Stimulated activated naive B cell treated with anti-CD40 and anti-IgM and Interleukin-4, amounts not matched to agents 10 μg/mL and 1 μg/mL and 100 μg/mL, for 72 hours (primary cell): ENCODE results near the gene NFIX.
"Not testable (repeated sequence)": the region's sequence is repeated elsewhere in the genome, so short reads cannot be mapped to it uniquely, and the experiment has no call there.

Source experiments
- ATAC-seq, 2 donors: fragments of 150-1000 bp; cut with Tn5 transposase; replicated peaks; 2 replicates each; pipeline ENCODE4 v1.10.0; 2021; ENCODE audit warnings: moderate library complexity in 1 of 2
- DNase-seq: peaks from one replicate; pipeline ENCODE4 v3.0.0; 2021
- H3K27ac Mint-ChIP-seq: one replicate; pipeline ENCODE4 v1.8.0; 2022; ENCODE audit warnings: mild to moderate bottlenecking, mixed read lengths
- H3K27me3 Mint-ChIP-seq, 2 donors: one replicate each; pipeline ENCODE4 v1.8.0; 2022; ENCODE audit warnings: mixed read lengths in 2 of 2
- H3K36me3 Mint-ChIP-seq, 2 donors: one replicate each; pipeline ENCODE4 v1.8.0; 2022; ENCODE audit warnings: mixed read lengths in 2 of 2, mild to moderate bottlenecking in 1 of 2
- H3K4me1 Mint-ChIP-seq, 2 donors: one replicate each; pipeline ENCODE4 v1.8.0; 2022; ENCODE audit warnings: mixed read lengths in 2 of 2, mild to moderate bottlenecking in 1 of 2
- H3K4me3 Mint-ChIP-seq, 2 donors: one replicate each; pipeline ENCODE4 v1.8.0; 2022; ENCODE audit warnings: mild to moderate bottlenecking in 2 of 2, mixed read lengths in 2 of 2, moderate library complexity in 1 of 2
- H3K9me3 Mint-ChIP-seq, 2 donors: one replicate each; pipeline ENCODE4 v1.8.0; 2022; ENCODE audit warnings: mixed read lengths in 2 of 2, mild to moderate bottlenecking in 1 of 2

Gene NFIX

DNA sequence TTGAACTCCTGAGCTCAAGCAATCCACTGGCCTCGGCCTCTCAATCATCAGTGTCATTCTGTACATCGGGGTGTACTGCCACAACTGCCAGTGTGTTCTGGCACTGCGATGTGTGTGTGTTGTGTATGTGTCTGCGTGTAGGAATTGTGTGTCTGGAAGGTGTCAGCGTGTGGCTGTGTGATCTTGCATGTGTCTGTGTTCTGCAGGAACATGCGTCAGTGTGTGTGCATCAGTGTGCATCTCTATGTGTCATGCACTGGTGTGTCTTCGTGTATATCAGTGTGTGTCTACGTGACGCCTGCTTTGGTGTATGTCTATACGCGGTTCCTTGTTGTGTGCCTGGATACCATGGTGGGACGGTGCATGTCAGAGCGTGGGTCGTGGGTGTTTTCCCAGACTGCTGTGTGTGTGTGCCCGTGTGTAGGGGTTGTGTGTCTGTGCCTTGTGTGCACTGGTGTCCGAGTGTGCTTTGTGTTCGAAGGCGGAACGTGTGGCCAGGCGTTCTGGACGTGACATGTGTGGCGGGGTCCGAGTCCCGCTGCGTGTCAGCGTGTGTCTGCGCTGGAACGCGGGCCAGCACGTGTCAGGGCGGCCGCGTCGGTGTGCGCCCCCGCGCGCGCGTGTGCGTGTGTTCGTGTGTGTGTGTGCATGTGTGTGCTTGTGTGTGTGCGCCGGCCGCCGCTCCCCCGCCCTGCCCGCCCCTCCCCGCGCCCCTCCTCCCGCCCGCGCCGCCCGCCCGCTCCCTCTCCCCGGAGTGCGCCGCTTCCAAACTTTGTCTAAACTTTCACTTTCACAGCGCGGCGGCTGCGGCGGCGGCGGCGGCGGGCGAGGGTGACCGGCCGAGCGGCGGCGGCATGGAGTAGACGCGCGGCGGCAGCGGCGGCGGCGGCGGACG, at the start of gene NFIX:
Gene NFIX (plus strand): TSS at position 775 of the 895 bp plus-strand sequence. CDS start 363 bp downstream, outside the sequence.
- H3K27me3 Mint-ChIP-seq = peaks cover 12 to 32% of the 10 kb centered on the region in 2 donors
- H3K27ac Mint-ChIP-seq = peak within 1 kb of the TSS; percentile 60
- H3K4me1 Mint-ChIP-seq = peaks cover 10 to 13% of the 10 kb centered on the region in 2 donors
- peaks cover 0 to 3% of the 10 kb centered on the region in 2 donors for H3K36me3 Mint-ChIP-seq
- H3K4me3 Mint-ChIP-seq = peak within 1 kb of the TSS; percentile 87 to 90
- no peaks in the 10 kb centered on the region for H3K9me3 Mint-ChIP-seq
- DNase-seq = no peak
- ATAC-seq = peak; percentile 54 to 60

DNA sequence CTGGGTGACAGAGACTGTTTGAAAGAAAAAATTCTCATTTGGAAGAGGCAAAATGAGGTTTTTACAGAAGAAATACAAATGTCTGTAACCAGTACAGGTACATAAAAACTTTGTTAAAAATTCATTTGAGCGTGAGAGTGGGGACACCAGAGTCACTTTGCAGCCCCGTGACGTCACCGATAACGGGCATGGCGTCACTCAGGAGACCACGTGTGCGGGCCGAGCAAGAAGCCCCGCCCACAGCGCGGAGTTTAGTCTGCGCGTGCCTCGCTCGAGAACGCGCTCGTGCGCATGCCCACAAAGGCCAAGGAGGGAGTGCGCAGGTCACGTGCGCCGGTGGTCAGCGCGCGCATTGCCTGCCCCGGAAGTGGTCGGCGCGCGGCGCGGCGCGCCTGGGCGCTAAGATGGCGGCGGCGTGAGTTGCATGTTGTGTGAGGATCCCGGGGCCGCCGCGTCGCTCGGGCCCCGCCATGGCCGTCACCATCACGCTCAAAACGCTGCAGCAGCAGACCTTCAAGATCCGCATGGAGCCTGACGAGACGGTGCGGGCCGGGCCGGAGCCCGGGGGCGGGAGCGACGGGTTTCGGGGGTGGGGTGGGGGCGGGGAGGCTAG, 49.7 kb upstream of the NFIX start, which contains the start of gene RAD23A:
Gene RAD23A (plus strand): TSS at position 384 of the 613 bp plus-strand sequence. CDS start 87 bp downstream, at position 471.
- peak within 1 kb of the TSS; percentile 97 to 98 for H3K4me3 Mint-ChIP-seq
- peaks cover 0 to 1% of the 10 kb centered on the region in 2 donors for H3K9me3 Mint-ChIP-seq
- H3K27me3 Mint-ChIP-seq = no peaks in the 10 kb centered on the region
- peak within 1 kb of the TSS; percentile 99 for H3K27ac Mint-ChIP-seq
- peaks cover 61 to 74% of the 10 kb centered on the region in 2 donors for H3K36me3 Mint-ChIP-seq
- ATAC-seq (peak; percentile 80 to 86), DNase-seq (peak; percentile 96)
- H3K4me1 Mint-ChIP-seq = peaks cover 41 to 75% of the 10 kb centered on the region in 2 donors

DNA sequence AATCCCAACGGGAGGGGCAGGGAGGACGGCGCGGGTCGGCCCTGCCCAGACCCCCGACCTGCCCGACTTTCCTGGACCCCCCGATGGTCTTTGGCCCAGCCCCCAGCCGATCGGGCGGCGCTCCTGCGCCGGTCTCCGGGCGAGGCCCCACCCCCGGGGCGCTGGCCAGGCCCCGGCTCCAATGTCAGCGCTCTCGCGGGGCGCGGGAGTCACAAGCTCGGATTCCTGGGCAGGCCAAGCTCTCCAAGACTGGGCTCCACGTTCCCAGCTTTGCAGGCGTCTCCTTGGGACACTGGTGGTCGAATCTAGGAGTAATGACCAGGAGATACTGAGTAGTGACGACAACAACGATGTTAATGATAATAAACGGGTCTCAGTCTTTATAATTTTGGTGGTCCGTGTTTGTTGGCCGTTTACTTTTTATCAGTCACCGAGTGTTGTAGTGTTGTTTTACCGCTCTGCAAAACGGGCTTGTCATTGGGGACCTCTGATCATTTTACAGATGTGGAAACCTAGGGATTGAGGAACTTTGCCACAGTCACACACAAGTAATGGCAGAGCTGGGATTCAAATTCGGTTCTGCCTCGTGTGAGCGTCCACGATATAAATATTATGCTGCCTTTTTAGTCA, 49.1 kb upstream of the NFIX start:
- H3K27ac Mint-ChIP-seq = peak overlapping the region; percentile 99
- H3K9me3 Mint-ChIP-seq = peaks cover 0 to 1% of the 10 kb centered on the region in 2 donors
- ATAC-seq = peak; percentile 67 to 73
- DNase-seq = peak; percentile 48
- H3K27me3 Mint-ChIP-seq = no peaks in the 10 kb centered on the region
- peak overlapping the region; percentile 97 to 98 for H3K4me3 Mint-ChIP-seq
- peaks cover 60 to 73% of the 10 kb centered on the region in 2 donors for H3K36me3 Mint-ChIP-seq
- peaks cover 37 to 70% of the 10 kb centered on the region in 2 donors for H3K4me1 Mint-ChIP-seq

DNA sequence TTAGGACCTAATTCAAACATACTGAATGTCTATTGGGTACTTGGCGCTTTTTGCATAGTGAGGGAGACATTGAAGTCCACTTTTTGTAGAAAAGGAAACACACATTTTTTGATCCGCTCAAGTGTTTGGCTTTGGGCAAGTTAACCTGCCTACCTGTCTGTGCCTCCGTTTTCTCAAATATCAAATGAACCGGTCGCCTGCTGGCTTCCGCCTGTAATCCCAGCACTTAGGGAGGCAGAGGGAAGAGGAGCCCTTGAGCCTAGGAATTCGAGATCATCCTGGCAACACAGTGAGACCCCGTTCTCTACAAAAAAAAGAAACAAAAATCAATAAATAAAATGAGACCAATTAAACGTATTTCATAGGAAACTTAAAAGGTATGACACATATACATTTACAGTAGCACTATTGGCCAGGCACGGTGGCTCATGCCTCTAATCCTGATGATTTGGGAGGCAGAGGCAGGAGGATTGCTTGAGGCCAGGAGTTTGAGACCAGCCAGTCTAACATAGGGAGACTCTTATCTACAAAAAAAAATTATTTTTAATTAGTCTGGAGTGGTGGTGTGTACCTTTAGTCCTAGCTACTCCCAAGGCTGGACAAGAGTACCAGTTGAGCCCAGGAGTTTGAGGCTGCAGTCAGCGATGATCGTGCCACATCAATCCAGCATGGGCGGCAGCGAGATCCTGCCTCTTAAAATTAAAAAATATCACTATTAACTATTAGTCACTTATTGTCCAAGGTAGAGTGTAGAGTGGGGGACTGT, 48.4 kb upstream of the NFIX start:
- DNase-seq (no peak), ATAC-seq (no peak)
- Mint-ChIP-seq H3K36me3 (peaks cover 60 to 74% of the 10 kb centered on the region in 2 donors), H3K27me3 (no peaks in the 10 kb centered on the region), H3K4me1 (peaks cover 37 to 63% of the 10 kb centered on the region in 2 donors), H3K4me3 (peak overlapping the region; percentile 97 to 98), H3K9me3 (peaks cover 0 to 1% of the 10 kb centered on the region in 2 donors), H3K27ac (peak overlapping the region; percentile 99)

DNA sequence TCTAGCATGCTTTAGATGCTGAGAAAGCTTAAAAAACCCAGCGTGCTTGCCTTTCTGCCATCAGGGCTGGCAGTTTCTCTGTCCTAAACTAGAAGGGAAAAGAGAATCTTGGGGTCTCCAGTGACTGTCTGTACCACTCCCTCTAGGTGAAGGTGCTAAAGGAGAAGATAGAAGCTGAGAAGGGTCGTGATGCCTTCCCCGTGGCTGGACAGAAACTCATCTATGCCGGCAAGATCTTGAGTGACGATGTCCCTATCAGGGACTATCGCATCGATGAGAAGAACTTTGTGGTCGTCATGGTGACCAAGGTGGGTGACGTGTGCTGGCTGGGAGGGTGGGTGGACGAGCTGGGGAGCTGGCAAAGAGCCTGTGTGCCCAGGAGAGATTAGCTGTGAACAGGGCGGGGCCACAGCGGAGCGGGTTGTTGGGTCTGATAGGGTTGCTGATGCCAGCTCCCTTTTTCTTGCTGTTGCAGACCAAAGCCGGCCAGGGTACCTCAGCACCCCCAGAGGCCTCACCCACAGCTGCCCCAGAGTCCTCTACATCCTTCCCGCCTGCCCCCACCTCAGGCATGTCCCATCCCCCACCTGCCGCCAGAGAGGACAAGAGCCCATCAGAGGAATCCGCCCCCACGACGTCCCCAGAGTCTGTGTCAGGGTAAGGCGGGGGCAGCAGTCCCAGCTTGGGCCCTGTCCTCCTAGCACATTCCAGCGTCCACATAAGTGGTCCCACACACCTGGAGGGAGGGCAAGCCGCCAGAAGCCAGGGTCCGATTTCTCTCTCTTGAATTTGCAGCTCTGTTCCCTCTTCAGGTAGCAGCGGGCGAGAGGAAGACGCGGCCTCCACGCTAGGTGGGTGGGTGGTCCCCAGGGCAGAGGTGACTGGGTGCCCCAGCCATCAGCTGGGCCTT, 47.3 kb upstream of the NFIX start:
- H3K36me3 Mint-ChIP-seq = peaks cover 59 to 71% of the 10 kb centered on the region in 2 donors
- DNase-seq (no peak), ATAC-seq (no peak)
- H3K9me3 Mint-ChIP-seq = peaks cover 0 to 1% of the 10 kb centered on the region in 2 donors
- no peaks in the 10 kb centered on the region for H3K27me3 Mint-ChIP-seq
- H3K4me1 Mint-ChIP-seq = peaks cover 38 to 60% of the 10 kb centered on the region in 2 donors
- peak overlapping the region; percentile 62 for H3K27ac Mint-ChIP-seq
- H3K4me3 Mint-ChIP-seq = no peak overlapping the region

DNA sequence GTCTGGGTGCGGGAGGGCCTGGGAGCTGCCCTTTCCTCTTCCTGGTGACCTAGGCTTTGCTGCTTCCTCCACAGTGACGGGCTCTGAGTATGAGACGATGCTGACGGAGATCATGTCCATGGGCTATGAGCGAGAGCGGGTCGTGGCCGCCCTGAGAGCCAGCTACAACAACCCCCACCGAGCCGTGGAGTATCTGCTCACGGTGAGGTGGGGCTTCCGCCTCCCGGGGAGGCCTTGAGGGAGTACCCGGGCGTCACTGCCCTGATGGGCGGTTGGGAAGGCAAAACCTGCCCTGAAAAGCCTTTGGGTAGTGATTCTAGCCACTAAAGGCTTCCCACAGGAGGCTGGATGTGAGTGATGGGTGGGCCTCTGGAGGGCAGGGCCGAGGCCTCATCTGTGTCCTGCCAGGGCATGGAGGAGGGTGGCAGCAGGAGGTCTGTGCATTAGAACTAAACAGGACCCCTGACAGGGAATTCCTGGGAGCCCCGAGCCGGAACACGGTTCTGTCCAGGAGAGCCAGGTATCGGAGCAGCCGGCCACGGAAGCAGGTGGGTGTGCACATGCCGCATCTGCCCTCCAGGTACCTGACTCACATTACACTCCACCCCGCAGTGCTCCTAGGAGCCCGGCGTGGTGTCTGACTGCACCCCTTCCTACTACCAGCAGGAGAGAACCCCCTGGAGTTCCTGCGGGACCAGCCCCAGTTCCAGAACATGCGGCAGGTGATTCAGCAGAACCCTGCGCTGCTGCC, 46.5 kb upstream of the NFIX start:
- H3K27ac Mint-ChIP-seq = peak overlapping the region; percentile 69
- no peak for ATAC-seq
- H3K4me3 Mint-ChIP-seq = no peak overlapping the region
- peaks cover 0 to 1% of the 10 kb centered on the region in 2 donors for H3K9me3 Mint-ChIP-seq
- H3K36me3 Mint-ChIP-seq = peaks cover 56 to 70% of the 10 kb centered on the region in 2 donors
- no peaks in the 10 kb centered on the region for H3K27me3 Mint-ChIP-seq
- H3K4me1 Mint-ChIP-seq = peaks cover 36 to 60% of the 10 kb centered on the region in 2 donors
- DNase-seq = no peak

DNA sequence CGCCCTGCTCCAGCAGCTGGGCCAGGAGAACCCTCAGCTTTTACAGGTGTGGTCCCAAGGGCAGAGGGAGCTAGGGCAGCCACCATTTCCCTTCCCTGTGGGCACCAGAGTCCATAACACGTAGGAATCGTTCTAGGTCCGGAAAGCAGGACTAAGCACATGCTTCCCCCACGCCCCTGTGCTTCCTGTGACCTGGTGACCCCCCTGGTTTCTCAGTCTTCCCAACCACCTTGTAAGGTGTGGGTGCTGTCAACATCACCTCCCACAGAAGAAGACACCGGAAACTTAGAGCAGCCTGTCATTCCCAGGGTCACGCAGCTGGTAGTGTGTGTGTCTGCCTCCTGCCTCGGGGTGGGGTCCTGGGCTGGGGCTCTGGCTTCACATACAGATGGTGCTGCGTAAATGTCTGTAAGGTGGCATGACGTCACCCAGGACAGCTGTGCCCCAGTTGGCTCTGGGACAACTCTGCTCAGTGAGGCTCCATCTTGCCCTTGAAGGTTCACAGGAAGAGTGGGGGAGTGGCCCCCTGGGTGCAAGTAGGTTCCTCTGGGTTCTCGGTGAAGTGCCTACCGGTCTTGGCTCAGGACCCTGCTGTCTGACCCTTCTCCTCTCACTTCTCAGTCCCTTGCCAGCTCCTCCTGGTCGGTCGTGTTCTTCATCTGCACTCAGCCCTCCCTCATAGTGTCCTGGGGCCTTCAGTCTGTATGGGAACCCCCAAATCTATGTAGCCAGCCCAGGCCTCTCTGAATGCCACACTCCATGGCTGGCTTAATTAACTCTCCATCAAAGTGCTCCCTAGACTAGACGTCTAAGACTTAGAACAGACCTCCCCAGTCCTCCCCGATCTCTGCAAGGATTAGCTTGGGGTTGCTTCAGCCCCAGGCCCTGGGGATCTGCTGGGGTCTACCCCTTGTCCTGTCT, 45.7 kb upstream of the NFIX start:
- Mint-ChIP-seq H3K27me3 (no peaks in the 10 kb centered on the region), H3K4me1 (peaks cover 41 to 60% of the 10 kb centered on the region in 2 donors), H3K9me3 (peaks cover 0 to 1% of the 10 kb centered on the region in 2 donors)

DNA sequence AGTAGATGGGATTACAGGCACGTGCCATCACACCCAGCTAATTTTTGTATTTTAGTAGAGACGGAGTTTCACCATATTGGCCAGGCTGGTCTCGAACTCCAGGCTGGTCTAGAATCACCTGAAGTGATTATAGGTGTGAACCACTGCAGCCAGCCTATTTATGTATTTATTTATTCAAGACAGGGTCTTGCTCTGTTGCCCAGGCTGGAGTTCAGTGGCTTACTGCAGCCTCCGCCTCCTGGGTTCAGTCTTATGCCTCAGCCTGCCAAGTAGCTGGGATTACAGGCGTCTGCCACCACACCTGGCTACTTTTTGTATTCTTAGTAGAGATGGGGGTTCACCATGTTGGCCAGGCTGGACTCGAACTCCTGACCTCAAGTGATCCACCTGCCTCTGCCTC, 43.2 kb upstream of the NFIX start:
- H3K27me3 Mint-ChIP-seq, H3K4me3 Mint-ChIP-seq, DNase-seq, ATAC-seq, H3K9me3 Mint-ChIP-seq: not testable (repeated sequence)
- Mint-ChIP-seq H3K27ac (peak overlapping the region; percentile 44), H3K36me3 (peaks cover 45 to 69% of the 10 kb centered on the region in 2 donors), H3K4me1 (peaks cover 46 to 60% of the 10 kb centered on the region in 2 donors)

More for the DNA sequence above, 45.7 kb upstream of the NFIX start:
- peaks cover 57 to 70% of the 10 kb centered on the region in 2 donors for H3K36me3 Mint-ChIP-seq
- no peak overlapping the region for H3K4me3 Mint-ChIP-seq
- ATAC-seq (no peak), DNase-seq (no peak)
- peak overlapping the region; percentile 80 for H3K27ac Mint-ChIP-seq

DNA sequence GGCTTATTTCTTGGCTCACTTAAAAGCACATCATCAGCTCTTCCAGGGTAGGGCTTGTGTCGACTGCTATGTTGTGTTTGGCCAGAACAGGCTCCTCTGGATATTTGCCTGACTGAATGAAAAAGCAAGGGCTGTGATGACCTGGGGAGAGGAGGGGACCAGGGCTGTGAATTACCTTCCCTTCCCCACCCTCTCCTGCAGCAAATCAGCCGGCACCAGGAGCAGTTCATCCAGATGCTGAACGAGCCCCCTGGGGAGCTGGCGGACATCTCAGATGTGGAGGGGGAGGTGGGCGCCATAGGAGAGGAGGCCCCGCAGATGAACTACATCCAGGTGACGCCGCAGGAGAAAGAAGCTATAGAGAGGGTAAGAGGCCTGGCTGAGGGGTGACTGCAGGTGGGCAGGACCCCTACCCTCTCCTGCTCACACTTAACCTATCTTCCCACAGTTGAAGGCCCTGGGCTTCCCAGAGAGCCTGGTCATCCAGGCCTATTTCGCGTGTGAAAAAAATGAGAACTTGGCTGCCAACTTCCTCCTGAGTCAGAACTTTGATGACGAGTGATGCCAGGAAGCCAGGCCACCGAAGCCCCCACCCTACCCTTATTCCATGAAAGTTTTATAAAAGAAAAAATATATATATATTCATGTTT, 42.7 kb upstream of the NFIX start:
- no peak for DNase-seq

DNA sequence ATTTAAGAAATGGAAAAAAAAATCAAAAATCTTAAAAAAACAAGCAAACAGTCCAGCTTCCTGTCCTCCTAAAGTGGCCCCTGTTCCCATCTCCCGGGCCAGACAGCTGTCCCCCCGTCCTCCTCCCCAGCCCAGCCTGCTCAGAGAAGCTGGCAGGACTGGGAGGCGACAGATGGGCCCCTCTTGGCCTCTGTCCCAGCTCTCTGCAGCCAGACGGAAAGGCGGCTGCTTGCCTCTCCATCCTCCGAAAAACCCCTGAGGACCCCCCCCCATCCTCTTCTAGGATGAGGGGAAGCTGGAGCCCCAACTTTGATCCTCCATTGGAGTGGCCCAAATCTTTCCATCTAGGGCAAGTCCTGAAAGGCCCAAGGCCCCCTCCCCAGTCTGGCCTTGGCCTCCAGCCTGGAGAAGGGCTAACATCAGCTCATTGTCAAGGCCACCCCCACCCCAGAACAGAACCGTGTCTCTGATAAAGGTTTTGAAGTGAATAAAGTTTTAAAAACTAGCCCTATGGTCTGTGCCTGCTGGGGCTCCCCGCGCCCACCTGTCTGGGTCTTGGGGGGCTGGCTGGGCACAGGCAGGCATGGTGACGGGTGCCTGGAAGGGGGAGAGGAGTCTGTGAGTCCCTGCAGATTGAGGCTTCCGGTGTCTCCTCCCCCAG, 42.0 kb upstream of the NFIX start:
- H3K27ac Mint-ChIP-seq = peak overlapping the region; percentile 93
- no peak for ATAC-seq

More for the DNA sequence above, 42.7 kb upstream of the NFIX start:
- ATAC-seq = no peak
- Mint-ChIP-seq H3K4me3 (no peak overlapping the region), H3K27ac (peak overlapping the region; percentile 69), H3K4me1 (peaks cover 46 to 60% of the 10 kb centered on the region in 2 donors), H3K9me3 (no peaks in the 10 kb centered on the region), H3K36me3 (peaks cover 45 to 68% of the 10 kb centered on the region in 2 donors), H3K27me3 (no peaks in the 10 kb centered on the region)

More for the DNA sequence above, 42.0 kb upstream of the NFIX start:
- no peak for DNase-seq
- Mint-ChIP-seq H3K9me3 (no peaks in the 10 kb centered on the region), H3K36me3 (peaks cover 40 to 64% of the 10 kb centered on the region in 2 donors), H3K4me3 (no peak overlapping the region), H3K27me3 (no peaks in the 10 kb centered on the region), H3K4me1 (peaks cover 42 to 57% of the 10 kb centered on the region in 2 donors)
